Glomerular visceral epithelial cell (primary cell): ENCODE results near the gene GIPR.

ENCODE experiments used
- DNase-seq: peaks from one replicate; pipeline ENCODE4 v3.0.0-alpha.2; 2016; ENCODE audit errors: extremely low spot score

GIPR gene

GRCh38 chr19:45730368-45731288 is 62.6 kb downstream of the GIPR start, which contains the start of gene FBXO46:
FBXO46 (minus strand) TSS chr19:45730896; CDS start chr19:45713495, 17,401 bp downstream.
- peak; percentile 98 for DNase-seq
